GM10266 (cell line): ENCODE data around the gene DMRT2.

Experiments
- DNase-seq: peaks from one replicate; pipeline ENCODE4 v3.0.0; 2012; ENCODE audit errors: extremely low spot score
- TF ChIP-seq, protein P1 (sequence below): IDR thresholded peaks from 2 replicates; pipeline ENCODE4 v1.5.1; 2012; ENCODE audit warnings: mild to moderate bottlenecking, low read depth; ENCODE audit not compliant: control insufficient read depth, insufficient read depth; ENCODE audit errors: missing control alignments

The DMRT2 gene

DNA sequence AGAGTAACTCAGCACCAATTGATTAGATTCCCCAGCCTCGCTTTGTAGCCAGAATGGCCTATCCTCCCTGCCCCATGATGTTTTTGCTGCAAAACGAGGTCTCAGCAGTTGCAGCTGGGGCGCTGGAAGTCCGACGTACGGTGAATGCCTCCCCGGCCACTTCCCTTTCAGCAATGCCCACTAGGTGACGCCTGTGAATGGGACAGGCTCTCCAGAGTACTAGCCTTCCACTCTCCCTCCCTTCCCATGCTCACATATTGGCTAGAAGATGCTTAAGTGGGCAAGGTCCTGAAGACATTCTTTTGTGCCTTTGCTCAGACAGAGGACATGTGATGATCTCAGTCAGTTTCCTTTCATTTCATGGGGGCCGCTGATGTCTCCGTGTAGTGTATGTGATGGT is 50.8 kb downstream of the DMRT2 start:
- no peak for DNase-seq
- TF ChIP-seq, protein P1, sequence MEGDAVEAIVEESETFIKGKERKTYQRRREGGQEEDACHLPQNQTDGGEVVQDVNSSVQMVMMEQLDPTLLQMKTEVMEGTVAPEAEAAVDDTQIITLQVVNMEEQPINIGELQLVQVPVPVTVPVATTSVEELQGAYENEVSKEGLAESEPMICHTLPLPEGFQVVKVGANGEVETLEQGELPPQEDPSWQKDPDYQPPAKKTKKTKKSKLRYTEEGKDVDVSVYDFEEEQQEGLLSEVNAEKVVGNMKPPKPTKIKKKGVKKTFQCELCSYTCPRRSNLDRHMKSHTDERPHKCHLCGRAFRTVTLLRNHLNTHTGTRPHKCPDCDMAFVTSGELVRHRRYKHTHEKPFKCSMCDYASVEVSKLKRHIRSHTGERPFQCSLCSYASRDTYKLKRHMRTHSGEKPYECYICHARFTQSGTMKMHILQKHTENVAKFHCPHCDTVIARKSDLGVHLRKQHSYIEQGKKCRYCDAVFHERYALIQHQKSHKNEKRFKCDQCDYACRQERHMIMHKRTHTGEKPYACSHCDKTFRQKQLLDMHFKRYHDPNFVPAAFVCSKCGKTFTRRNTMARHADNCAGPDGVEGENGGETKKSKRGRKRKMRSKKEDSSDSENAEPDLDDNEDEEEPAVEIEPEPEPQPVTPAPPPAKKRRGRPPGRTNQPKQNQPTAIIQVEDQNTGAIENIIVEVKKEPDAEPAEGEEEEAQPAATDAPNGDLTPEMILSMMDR: peak; percentile 38

DNA sequence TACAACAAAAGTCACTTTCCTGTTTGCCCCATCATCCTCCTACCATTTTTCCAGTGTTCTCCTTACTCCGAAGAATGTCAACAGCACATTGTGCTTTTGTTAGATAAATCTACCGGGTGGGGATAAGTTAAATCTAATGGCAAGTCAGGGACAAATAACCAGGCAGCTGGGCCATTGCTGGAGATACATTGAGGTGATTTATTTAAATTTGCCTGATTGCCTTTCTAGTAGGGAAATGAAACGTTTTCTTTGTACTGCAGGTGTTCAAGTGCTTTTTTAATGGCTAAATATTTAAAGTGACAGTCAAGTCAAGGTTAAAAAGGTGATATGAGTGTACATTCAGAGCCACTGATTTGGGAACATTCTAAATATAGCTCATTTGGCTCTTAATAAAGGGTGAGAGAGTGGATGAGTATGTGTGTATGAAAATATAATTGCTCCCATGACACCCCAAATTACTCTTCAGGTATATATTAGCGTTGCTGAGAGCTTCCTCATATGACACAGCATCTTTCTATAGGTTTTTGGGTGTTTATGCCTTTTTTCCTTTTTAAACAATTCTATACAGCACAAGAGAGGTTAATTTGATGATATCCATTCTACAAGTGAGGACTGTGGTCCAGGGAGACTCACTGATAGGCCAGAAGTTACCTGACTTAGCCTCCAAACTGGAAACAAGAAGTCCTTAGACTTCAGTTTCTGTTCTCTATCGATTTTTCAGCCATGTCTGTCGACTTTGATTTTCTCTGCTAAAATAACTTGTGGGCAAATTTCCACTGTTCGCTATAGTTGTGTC is 51.9 kb downstream of the DMRT2 start:
- no peak for DNase-seq
- TF ChIP-seq, protein P1: no peak

DNA sequence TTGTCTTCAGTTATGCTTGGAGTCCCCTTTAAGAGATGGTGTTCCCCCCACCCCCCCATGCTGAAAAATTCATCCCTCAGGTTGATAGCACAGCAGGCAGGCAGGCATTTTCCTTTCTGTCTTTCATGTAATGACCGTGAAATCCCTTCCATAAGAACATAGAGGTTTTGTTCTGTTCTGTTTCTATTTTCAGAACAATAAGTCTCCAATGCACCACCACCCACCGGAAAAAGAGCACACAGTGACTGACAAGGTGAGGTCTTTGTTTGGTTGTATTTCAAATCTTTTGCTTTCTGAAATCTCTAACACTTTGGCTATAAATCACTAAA is 52.4 kb downstream of the DMRT2 start:
- no peak for DNase-seq
- TF ChIP-seq, protein P1: no peak
